Activated CD4-positive, CD25-positive, alpha-beta regulatory T cell (primary cell): Measurements from ENCODE around the gene WWC2.

Experiments used
- DNase-seq, 4 experiments: peaks; one replicate each; lab custom pipeline; 2025; lab: John Stamatoyannopoulos, UW

Gene WWC2

GRCh38 chr4:183202523-183202922 lies 103.5 kb downstream of the WWC2 start:
- no peak for DNase-seq

DNA sequence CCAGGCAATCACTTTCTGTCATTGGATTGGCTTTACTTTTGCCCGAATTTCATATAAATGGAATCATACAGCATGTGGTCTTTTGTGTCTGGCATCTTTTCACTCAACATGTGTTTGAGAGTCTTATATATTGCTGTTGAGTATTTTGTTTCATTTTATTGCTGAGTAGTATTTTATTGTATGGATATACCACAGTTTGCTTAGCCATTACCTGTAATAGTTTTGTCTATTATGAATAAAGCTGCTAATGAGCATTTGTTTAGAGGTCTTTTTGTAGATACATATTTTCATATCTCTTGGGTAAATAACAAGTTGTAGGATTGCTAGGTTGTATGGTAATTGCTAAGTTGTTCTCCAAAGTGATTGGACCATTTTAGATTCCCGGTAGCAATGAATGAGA lies 105.7 kb downstream of the WWC2 start:
- DNase-seq, result no peak

- no peak for DNase-seq
These were observed 106.1 kb downstream of the WWC2 start for GRCh38 chr4:183205193-183205592.

GRCh38 chr4:183205709-183206108 lies 106.7 kb downstream of the WWC2 start:
- DNase-seq, result no peak

DNA sequence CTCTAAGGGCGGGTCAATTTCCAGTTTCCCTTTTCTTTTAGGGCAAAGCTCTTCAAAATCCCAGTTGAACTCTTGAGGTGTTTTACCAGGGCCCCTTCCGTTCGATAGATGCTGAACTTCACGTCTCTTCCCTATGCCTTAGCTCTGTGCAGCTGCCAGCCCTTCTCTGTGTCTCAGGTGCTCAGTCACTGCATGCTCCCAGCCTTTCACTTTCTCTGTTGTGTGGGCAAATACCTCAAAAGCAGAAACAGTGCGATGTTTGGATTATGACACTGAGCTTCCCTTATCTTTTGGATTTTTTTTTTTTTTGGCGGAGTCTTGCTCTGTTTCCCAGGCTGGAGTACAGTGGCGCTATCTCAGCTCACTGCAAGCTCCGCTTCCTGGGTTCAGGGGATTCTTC lies 112.5 kb downstream of the WWC2 start:
- no peak for DNase-seq

- no peak for DNase-seq
These were observed 114.9 kb downstream of the WWC2 start for GRCh38 chr4:183213996-183214395.

DNA sequence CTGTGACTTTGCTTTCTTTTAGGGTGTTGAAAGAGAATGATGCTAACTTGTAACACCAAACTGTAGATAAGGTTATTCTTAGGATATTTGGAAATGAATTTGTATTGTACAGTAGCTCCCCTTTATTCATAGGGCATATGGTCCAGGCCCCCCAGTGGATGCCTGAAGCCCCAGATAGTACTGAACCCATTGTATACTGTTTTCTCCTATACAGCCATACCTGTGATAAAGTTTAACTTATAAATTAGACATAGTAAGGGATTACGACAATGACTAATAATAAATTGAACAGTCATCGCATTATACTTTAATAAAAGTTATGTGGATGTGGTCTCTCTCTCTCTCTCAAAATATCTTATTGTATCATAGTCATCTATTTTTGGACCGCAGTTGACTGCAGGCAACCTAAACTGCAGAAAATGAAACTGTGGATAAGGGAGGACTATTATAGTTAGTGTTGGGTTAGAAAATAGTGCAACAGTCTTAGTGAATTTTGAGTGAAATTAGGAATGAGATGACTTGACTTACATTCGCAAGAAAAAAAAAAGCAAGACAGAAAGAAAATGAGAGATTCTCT lies 115.9 kb downstream of the WWC2 start:
- DNase-seq, result no peak

- no peak for DNase-seq
These were observed 121.2 kb downstream of the WWC2 start for GRCh38 chr4:183220236-183220635.

- DNase-seq, result no peak
These were observed 124.0 kb downstream of the WWC2 start for GRCh38 chr4:183223053-183223452.

GRCh38 chr4:183229397-183229796 lies 130.3 kb downstream of the WWC2 start:
- no peak for DNase-seq

- DNase-seq, result no peak
These were observed 141.7 kb downstream of the WWC2 start for GRCh38 chr4:183240581-183241321.

- no peak for DNase-seq
These were observed 142.2 kb downstream of the WWC2 start for GRCh38 chr4:183241322-183241640.

- no peak for DNase-seq
These were observed 142.7 kb downstream of the WWC2 start for GRCh38 chr4:183241721-183242151.

DNA sequence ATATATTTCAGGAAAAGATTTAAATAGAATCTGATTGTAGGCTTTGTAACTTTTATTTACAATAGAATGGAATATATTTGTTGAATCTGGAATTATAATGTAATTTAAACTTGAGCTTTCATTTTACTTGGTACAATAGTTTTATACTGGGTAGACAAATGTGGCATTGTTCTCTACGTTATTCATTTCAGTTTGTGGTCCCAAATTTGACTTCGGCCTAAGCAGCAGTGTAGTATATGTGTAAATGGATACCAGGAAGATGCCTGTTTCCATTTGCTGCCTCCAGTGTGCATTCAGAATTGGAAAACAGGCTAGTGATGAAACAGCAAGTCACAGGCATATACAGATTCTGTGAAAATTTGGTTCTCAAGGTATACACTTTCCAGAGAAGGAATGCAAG lies 143.2 kb downstream of the WWC2 start:
- no peak for DNase-seq

DNA sequence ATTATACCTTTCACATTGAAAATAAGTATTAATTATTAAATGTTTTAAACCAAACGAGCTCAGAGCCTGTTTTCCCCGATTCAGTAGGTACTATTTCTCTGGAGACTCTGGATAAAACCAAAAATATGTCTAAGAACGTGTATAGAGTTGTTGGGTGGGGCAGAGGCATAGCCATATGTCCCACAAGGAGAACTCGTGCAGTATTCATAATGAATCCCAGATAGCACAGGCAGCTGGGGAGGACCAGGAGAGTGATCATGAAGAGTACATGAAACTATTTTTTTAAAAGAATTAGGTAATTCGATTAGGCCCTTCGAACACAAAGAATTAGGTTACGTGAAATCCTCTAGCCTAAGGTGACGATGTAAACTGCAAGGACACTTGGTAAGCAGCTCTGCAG lies 145.0 kb downstream of the WWC2 start:
- DNase-seq, result no peak

DNA sequence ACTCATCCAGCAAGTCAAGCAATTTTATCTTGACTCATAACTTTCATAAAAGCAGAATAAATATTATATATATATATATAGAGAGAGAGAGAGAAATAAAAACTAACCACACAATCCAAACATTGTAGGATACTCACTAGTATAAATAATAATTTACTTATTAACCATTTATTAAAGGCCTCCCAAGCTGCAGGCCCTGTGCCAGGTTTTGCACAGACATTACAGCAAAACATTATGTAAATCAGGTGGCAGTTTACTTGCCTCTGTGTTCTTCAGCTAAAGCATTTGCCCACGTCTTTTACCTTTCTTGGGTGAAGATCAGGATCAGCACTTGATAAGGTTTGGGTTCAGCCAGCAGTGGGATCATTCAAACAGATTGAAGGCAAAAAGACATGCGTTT lies 145.4 kb downstream of the WWC2 start:
- DNase-seq, result no peak

DNA sequence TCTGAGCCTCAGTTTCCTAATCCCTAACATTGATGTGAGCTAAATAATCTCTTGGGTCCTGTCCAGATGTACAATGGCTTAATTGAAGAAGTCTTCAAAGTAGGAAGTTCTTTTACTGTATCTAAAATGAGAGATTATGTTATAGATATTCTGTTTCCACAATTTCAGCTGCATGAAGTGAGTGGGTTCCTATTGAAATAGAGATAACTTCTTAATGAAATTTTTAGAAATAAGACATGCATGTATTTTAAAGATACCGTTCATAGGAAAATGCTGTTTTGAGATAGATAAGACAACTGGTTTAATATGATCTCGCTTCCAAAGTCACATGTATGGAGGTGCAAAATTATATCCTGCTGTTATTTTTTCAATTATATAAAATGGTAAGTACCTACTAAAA lies 149.1 kb downstream of the WWC2 start:
- no peak for DNase-seq

GRCh38 chr4:183249854-183250253 lies 150.8 kb downstream of the WWC2 start:
- DNase-seq, result no peak

DNA sequence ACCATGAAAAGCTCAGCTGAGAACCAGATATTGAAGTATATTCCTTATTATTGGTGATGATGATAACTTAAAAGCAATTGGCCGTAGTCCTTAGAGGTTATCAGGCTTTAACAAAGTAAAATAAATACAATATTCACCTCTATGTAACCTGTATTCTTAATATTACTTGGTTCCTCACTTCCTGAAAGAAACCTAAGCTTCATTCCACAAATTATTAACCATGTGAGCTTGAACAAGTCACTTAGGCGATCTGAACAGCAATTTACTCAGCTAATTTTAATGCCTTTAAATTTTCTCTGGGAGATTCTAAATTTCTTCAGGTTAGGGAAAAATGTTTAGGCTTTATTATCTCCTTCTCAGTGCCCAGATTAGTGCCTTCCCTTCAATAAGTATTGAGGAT lies 151.8 kb downstream of the WWC2 start:
- DNase-seq, result no peak

DNA sequence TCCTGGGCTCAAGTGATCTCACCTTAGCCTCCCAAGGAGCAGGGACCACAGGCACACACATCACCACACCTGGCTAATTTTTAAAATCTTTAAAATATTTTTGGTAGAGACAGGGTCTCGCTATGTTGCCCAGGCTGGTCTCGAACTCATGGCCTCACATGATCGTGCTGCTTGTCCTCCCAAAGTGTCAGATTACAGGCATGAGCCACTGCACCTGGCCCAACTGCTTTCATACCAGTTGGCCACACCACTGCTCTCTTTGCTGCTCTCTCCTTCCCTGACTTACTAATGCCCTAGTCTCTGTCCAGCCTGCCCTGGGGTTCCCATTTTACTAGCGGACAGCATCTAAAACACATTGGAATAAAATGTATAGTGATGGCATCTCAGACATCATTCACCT lies 153.9 kb downstream of the WWC2 start:
- no peak for DNase-seq

DNA sequence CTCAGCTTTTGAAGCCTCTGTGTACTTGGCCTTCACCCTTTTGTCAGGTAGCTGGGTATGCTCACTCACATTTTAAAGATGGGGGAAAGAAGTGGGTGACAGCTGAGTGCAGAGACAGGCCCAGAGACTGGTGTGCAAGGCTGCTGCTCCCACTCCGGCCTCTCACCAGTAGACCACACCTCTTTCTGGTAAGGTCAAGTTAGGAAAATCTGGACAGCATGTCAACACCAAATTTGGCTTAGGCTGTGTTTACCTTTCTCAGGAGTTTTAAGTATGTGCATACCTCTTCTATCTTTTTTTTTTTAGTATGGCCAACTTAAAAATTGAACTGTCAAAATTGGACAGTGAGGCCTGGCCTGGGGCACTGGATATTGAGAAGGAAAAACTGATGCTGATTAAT lies 154.4 kb downstream of the WWC2 start:
- DNase-seq, result no peak

GRCh38 chr4:183254162-183254561 lies 155.1 kb downstream of the WWC2 start:
- no peak for DNase-seq

GRCh38 chr4:183255487-183255886 lies 156.4 kb downstream of the WWC2 start:
- DNase-seq, result no peak

GRCh38 chr4:183256343-183256742 lies 157.3 kb downstream of the WWC2 start:
- DNase-seq, result no peak
